GM12873 (cell line): ENCODE results near the gene TSPAN1.

Experiments used
- CTCF ChIP-seq: IDR thresholded peaks from 2 replicates; pipeline ENCODE4 v1.5.1; 2012; ENCODE audit warnings: low read depth, mild to moderate bottlenecking, moderate library complexity, low read length, control low read depth; ENCODE audit not compliant: insufficient read depth; ENCODE audit errors: missing control alignments

Gene TSPAN1

GRCh38 chr1:46152016-46152415, 22.9 kb upstream of the TSPAN1 start:
- TF ChIP-seq CTCF, result no peak

- TF ChIP-seq CTCF, result no peak
Measured at GRCh38 chr1:46153228-46153627, 21.7 kb upstream of the TSPAN1 start.

DNA sequence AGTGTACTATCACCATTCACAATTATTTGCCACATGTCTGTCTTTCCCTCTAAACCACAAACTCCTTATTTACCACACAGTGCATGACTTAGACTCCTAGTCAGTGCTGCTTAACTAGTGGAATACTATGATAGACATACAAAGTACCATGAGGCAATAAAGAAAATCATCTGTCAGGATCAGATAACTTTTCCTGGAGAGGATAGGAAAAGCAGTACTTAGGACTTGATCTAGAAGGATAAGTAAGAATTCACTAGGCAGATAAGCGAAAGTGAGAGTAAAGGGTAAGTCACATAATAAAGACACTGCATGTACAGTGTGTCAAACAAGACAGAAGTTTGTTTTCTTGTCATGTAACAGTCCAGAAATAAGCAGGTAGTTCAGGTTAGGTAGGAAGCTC, 21.2 kb upstream of the TSPAN1 start:
- no peak for TF ChIP-seq CTCF

DNA sequence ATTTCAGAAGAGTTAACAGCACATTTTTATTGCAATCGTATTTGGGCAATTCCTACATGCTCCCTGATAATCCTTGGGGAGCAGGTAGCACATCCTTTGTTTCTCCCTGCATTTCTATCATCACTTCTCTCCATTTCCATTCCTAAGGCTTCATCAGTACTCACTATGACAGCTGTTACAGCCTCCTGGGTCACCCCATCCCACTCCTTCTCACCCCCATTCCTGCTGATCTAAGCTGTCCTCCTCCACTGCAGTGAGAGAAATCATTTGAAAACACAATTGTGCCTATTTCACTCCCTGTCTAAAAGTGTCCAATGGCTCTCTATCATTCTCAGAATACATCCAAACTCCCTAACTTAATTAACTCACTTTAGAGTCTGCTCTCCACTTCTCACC, 17.0 kb upstream of the TSPAN1 start:
- no peak for TF ChIP-seq CTCF

GRCh38 chr1:46158312-46159281, 16.3 kb upstream of the TSPAN1 start:
- no peak for TF ChIP-seq CTCF

DNA sequence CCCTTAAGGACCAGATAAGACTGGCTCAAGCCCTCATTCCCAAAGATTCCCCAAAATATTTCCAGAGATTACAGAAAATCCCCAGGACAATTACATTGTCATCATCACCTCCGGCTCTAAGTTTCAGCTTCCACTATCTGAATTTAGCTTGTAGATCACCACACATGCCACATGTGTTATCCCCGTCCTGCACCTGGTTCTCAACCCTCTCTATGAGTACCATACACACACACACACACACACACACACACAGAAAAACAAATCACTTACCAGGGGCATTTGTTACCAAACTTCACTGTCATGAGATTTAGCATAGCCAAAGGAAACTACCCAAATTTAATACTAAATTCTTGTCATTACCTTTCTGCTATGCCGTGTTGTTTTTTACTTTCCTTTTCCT, 15.4 kb upstream of the TSPAN1 start:
- TF ChIP-seq CTCF, result no peak

- no peak for TF ChIP-seq CTCF
Measured at GRCh38 chr1:46160212-46160611, 14.7 kb upstream of the TSPAN1 start.
